Measurements from ENCODE around the gene SMARCE1.
A peak's percentile ranks its signal among the peaks of the same experiment; 100 is the strongest.
"Not testable (repeated sequence)": the region's sequence is repeated elsewhere in the genome, so short reads cannot be mapped to it uniquely, and the experiment has no call there.

The SMARCE1 gene

DNA sequence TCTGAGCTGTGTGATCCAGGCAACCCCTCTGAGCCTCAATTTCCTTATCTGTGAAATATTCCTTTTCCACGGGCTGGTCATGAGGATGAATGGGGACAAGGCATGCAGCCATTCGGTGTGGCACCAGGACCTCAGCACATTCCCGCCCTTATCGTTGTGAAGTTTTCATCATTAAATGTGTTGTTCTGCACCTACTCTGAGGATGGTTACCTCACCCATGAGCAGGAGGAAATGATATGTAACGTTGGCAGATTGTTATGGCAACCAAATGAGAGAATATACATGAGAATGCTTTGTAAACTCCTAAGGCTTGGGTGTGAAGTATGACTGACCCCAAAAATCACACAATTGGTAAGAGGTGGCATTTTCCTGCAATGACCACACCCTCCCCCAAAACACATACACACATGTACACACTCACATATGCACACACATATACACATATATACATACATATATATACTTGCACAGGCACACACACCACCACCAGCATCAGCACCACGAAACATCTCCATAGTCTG is 39.5 kb downstream of the SMARCE1 start:
- no peak for DNase-seq

DNA sequence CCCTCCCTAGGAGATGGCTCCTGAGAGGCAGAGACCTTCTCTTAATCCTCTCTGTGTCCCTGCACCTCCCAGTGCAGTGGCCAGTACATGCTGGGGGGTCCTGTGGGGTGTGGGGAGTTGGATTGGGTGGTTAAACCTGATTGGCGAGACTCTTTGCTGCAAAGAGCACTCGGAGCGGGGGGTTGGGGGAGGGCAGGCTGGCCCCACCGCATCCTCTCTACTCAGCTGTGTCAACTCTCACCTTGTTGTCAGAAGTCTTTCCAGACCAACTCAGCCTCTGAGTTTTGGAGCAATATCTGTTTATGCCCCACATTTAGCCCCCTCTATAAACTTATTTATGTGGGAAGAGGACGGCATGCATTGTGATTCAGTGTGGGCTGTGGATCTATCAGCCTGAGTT is 40.0 kb downstream of the SMARCE1 start:
- DNase-seq, result no peak

DNA sequence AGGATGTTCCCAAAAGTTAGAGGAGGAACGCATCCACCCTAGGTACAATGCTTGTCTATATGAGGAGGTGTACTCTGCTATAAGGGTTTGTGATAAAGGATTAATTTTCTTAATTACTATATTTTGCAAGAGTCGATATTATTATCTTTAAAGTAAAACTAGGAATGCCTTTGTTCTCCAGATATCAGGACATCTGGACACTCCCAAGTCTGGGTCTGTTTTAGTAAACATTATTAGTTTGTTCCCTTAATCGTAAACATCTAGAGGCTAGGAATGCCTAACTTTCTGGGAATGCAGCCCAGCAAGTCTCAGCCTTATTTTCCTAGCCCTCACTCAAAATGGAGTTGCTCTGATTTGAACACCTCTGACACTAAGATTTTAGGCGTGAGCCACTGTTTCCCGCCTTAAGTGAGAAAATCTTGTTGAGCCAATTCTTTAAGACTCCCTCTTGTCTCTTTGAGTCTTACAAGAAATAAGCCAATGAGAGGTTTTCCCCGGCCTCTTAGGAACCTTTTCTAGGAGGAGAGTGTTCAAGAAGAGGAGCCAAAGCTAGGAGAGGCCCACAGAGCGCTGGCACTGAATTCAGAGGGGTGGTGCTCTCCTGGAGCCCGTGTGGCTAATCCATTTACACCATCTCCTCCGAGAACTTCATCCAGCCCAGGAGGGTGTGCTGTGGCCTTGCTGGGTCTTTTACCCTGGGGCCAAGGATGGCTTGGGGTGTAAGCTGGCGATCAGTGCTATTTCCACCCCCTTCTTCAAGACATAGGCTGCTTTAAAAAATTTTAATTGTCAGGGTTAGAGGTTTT is 40.9 kb downstream of the SMARCE1 start:
- DNase-seq, result no peak

DNA sequence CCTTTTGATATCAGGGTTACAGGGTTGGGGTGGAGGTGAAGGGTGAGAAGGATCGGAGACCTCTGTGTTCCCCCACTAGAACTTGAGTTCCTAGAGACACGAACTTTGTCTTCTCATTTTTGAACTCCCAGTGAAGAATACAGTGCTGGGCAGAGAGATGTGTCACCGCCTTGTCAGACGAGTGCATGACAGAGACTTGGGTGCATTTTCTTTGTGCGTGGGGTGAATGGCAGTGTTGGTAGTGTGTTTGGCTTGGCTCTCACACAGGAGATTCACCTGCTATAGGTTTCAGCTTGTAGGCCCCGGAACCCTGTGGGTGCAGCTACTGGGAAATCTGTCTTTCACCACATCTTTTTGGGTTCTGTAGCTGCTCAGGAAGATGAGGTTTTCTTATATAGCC is 42.3 kb downstream of the SMARCE1 start:
- no peak for DNase-seq

DNA sequence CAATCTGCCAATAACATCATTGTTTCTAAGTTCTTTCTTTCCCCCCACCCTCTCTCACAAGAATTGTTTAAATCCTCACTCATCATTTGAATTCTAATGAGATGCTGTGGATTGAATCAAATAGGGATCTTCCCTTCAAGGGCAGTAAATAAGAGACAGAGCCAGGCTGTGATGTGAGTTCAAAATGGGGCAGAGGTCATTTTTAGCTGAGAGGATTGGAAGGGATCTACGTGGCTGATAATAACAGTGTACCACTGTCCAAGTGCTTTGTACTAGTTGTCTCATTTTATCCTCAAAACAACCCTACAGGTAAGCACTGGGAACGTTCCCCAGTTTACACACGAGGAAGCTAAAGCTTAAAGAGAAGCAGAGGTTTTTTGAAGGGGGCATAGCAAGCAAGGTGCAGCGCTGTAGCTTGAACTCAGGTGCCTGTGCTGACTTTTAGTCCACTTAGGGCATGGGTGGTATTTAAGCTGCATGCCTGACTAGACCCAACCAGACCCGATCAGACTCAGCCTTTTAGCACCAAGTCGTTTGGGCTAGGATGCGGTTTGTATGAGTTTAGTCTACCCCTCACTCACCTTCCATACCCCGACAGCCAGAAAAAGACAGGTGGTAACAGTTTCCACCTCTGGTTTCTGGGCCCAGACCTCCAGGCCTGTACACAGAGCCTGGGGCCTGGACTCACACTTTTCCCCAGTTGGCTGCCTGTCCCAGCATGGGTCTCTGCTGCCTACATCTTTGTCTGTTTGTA is 43.1 kb downstream of the SMARCE1 start:
- DNase-seq, result no peak

DNA sequence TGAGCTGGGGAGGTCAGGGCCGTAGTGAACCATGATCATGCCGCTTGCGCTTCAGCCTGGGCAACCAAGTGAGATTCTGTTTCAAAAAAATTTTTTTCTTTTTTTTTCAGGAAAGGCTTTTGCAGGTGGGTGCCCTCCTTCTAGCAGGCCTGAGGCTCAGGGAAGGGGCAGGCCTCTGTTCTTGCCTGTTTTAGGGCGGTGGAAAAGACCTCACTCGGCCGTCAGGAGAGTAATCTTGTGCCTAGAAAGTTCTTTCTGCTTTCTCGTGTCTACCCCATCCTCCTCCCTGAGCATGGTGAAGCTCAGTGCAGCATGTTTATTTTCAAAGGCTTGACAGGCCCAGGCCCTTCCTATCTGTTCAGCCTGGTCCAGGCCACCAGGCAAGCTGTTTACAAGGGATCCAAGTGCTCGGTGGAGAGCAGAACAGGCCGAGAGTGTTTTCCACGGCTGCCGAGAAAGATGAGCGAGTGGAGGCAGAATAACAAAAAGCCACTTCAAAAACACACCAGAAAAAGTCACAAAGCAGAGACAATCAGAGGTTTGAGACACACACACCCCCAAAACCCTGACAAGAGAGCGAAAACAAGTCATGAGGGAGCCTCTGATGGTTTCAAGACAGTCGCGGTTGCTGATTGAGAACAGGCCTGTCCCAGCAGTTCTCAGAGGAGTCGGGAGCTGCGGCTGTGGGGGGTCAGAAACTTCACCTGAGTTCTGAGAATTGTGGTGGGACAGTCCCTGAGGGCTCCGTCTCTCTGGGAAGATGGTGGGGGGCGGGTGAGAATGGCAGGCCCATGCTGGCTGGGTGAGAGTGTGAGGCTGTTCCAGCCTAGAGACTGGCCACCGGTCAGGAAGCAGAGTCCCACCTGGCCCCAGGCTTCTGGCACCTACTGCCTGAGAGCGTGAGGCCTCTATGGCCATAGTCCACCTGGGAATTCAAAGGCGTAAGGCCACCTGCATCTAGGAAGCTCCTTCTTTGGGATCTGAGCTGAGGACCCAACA is 44.9 kb downstream of the SMARCE1 start:
- no peak for DNase-seq

DNA sequence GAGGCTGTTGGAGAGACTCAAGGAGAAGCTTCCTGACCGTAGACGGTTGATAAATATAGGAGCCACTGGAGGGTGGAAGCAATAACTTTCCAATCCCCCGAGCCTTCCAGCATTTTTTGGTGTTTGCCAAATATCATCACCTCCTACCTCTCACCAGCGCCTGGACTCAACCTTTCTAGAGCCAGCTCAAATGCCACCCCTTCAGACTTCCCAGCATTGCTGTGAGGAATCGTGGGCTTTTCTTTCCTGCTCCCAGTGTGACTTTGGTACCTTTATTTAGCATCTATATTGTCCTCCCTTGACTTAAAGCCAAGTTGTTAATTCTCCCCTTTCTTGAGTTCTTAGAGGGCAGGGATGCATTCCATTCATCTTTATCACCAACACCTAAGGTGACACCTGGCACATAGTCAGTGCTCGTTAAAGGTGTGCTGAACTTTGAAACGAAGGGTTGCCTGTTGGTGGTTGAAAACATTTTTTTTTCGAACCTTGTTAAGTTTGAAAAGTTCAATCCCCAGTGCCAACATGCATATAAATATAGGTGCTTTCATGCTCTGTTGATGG is 47.1 kb downstream of the SMARCE1 start:
- DNase-seq, result no peak

DNA sequence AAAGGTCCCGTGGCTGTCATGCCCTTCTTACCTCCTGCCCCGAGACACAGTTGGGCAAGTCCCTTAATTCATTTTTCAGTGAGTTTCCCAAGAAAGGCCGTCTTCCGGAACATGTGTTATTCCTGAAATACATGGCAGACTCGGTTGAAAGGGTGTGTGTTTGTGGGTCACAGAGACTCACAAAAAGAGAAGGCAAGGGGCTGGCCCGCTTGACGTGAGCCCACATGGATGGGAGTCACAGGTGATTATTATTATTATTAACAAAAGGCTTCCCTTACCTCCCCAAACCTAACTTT is 48.2 kb downstream of the SMARCE1 start:
- no peak for DNase-seq

DNA sequence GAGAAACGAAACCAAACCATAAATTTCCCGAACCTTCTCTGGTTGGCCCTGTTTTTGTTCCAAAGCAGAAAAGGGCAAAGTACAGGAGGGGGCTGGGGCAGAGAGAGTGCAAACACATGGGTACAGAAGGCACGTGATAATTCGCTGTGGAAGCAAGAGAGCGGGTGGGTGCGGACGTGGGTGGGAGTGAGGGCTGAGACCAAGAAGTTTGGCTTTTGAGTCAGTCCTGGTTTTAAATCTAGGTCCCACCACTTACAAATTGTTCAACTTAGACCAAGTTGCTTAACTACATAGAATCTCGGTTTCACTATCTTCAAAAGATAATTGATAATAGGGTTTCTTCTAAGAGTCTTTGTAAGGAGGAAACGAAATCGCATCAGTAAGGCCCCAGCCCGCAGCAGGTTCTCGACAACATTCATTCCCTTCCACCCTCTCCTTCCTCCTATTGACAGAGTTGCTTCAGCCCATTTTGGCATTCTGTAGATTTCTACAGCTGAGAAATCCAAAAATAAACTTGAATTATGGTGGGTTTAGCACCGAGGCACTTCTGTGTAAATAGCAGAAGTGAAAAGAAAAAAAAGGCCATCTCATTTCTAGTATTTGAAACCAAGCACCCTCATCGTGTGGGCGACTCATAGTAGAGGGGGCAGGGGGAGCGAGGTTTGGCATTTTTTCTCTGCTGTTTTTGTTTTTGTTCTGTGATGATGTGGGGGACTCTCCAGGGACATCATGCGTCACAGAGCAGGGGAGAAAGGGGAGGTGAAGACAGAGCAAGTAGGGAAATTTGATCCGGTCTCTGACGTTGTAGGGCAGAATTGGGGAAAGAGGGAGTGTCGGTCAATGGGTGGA is 48.8 kb downstream of the SMARCE1 start:
- no peak for DNase-seq

DNA sequence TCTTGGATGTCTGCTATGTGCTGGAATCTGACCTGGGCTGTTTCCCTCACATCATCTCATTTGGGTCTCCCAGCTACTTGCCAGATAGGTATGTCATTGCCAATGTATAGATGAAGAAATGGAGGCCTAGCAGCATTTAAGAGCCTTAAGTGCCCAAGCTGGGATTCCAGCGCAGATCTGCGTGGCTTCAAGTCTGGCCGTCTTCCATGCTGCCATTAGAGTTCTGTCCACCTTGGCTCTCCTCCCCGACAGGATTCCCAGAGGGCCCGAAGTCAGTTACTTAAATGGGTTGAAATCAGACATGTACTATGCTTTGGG is 49.4 kb downstream of the SMARCE1 start:
- no peak for DNase-seq

DNA sequence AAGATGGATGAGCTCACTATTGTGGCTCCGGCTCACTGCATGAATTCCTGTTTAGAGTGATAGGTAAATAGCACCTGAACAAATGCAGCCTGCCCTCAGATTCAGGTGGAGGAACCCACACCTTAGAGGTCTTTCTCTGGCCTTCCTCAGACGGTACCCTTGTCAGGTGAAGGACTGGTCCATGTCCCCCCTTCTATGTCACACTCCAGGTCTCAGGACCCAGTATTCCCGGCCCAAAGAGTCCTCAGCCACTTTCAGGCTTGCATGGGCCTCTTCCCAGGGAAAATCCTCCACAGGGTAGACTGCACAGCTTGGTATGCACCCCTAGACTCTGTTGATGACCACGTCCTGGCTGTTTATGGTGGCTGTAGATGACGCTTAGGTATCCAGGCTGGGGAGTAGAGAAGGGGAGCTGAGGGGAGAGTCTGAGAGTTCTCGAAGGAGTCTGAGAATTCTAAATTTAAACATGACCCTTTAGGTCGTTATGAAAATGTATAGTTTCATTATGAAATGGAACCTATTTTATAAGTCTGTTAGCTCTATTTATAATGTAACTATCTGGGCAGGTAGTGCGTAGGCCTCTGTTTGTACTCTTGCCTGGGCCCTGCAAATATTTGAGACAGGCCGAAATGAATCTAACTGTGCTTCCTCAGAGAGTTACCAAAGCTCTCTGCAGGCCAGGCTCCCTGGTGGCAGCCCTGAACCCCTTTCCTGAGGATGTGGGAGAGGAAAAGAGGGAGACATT is 49.9 kb downstream of the SMARCE1 start:
- no peak for DNase-seq

DNA sequence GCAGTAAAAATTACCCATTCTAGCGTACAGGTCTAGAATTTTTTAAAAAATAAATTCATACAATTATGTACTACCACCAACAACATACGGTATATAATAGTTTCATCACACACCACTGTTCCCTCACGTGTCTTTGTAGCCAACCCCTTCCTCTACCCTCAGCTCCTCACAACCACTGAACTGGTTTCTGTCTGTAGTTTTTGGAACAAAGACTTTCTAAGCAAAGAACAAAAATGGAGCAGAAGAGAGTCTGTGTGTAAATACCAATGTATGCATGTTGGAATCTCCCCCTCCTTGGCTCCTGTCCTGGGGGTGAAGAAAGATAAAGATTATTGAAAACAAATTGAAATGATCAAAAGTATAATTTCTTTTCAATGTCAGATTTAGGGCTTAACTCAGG is 50.5 kb downstream of the SMARCE1 start:
- no peak for DNase-seq

DNA sequence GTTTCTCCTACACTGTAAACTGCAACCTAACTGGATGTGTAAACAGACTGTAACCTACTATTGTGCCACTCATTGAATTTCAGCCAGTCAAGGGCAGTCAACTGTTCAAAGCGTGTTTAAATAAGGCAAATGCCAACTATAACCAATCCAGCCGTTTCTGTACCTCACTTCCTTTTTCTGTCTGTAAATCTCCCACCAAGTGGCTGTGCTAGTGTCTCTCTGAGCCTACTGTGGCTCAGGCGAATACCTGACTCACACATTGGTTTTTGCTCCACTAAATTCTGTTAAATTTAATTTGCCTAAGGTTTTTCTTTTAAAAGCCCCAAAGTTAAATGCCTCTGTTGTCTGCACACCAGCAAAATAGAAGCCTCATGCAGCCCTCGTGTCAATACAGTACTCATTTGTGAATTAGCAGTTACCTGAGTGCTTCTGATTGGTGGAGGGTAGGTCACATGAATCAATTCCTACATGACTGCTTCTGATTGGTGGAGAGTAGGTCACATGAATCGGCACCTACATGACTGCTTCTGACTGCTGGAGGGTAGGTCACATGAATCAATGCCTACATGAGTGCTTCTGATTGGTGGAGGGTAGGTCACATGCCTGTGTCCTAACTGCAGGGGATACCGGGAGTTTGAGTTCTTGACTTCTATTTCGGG is 51.2 kb downstream of the SMARCE1 start:
- DNase-seq, result peak; percentile 92

DNA sequence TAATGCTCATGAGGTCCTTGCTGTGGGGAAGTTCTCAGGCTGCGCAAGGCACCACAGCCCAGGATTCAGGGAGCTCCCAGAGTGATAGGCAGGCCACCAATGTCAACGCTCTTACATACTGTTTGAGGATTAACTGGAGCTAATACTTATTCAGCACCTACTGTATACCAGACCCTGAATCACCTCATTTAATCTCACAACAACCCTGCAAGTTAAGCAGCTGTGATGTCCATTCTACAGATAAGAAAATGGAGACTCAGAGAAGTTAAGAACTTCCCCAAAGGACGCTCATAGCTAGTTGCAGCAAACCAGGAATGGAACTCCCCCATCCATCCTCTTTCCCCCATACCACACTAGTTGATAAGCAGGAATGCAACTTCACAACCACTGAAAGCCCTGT is 56.9 kb downstream of the SMARCE1 start:
- no peak for DNase-seq

DNA sequence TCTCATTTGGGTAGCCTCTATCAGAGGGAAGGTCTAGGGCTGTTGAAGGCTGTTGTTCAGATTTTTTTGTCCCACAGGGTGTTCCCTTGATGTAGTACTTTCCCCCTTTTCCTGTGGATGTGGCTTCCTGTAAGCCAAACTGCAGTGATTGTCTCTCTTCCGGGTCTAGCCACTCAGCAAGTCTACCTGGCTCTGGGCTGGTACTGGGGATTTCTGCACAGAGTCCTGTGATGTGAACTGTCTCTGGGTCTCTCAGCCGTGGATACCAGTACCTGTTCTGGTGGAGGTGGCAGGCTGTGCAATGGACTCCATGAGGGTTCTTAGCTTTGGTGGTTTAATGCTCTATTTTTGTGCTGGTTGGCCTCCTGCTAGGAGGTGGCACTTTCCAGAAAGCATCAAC is 59.1 kb downstream of the SMARCE1 start:
- DNase-seq, result no peak

DNA sequence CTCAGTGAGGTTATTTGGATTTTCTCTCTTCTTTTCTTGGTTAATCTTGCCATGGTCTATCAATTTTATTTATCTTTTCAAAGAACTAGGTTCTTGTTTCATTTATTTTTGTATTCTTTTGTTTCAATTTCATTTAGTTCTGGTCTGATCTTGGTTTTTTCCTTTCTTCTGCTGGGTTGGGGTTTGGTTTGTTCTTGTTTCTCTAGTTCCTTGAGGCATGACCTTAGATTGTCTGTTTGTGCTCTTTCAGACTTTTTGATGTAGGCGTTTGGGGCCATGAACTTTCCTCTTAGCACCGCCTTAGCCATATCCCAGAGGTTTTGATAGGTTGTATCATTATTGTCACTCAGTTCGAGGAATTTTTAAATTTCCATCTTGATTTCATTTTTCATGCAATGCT is 61.4 kb downstream of the SMARCE1 start:
- DNase-seq, result not testable (repeated sequence)

DNA sequence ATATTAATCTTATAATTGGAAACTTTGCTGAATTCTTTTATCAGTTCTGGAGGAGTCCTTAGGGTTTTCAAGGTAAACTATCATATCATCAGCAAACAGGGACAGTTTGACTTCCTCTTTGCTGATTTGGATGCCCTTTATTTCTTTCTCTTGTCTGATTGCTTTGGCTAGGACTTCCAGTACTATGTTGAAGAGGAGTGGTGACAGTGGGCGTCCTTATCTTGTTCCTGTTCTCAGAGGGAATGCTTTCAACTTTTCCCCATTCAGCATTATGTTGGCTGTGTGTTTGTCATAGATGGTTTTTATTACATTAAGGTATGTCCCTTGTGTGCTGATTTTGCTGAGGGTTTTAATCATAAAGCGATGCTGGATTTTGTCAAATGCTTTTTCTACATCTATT is 62.7 kb downstream of the SMARCE1 start:
- DNase-seq, result not testable (repeated sequence)

DNA sequence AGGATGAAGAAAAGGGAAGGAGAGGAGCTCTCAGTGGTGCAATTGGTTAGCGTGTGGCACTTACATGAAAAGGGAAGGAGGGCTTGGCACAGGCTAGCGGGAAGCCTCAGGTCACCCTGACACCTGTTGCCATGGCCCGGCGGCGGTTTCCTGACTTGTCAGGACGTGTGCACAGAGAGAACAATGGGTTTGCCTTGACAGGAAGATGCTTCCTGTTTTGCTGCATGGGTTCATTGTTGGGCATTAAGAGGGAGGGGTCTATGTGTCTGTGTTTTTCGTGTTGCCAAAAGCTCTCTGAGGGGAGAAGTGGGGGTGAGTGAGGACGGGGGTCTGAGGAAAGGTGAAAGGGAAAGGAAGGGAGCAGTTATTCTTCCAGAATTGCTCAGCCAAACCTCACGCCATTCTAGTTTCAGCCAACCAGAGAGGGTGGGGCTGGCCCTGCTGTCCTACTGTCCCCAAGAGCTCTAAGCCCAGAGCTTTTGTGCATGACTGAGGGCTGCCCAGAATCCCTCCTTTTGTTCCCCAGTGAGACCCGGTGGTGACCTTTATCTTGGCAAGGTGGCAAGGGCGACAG is 65.2 kb downstream of the SMARCE1 start:
- no peak for DNase-seq

DNA sequence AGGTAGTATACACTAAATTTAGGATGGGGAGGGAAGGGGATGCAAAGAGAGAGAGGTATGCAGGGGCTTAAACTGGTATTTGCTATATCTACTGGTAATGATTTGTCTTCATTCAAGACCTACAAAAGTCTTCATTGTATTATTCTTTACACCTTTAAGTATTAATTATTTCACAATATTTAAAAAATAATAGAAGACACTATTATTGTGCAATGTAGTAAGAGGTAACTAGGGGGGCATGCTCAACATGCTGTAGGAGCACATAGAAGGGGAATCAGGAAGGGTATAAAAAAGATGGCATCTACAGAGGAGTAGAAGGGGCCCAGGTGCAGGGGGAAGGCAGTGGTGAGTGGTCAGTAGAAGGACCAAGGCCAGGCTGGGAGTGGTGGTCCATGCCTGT is 67.5 kb downstream of the SMARCE1 start:
- no peak for DNase-seq

DNA sequence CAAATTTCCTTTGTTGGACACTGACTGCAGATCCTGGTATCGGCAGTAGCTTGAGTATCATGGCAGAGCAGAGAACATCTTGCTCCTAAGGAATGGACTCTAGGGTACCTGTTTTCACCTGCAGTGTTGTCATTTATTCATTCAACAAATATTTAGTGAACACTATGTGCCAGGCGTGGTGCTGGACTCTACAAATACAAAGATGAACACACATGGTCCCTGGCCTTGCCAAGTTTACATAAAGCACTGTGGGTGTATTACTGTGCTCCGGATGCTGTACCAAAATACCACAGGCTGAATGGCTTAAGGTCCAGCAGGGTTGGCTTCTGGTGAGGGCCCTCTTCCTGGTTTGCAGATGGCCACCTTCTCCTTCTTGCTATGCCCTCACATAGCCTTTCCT is 68.1 kb downstream of the SMARCE1 start:
- DNase-seq, result no peak

All from NCI-H2171 (cell line).